NCI-H69 (cell line): Measurements from ENCODE around the gene JUN.

Experiments used
- DNase-seq: peaks from one replicate; lab custom pipeline; 2025; lab: John Stamatoyannopoulos, UW

The JUN gene

DNA sequence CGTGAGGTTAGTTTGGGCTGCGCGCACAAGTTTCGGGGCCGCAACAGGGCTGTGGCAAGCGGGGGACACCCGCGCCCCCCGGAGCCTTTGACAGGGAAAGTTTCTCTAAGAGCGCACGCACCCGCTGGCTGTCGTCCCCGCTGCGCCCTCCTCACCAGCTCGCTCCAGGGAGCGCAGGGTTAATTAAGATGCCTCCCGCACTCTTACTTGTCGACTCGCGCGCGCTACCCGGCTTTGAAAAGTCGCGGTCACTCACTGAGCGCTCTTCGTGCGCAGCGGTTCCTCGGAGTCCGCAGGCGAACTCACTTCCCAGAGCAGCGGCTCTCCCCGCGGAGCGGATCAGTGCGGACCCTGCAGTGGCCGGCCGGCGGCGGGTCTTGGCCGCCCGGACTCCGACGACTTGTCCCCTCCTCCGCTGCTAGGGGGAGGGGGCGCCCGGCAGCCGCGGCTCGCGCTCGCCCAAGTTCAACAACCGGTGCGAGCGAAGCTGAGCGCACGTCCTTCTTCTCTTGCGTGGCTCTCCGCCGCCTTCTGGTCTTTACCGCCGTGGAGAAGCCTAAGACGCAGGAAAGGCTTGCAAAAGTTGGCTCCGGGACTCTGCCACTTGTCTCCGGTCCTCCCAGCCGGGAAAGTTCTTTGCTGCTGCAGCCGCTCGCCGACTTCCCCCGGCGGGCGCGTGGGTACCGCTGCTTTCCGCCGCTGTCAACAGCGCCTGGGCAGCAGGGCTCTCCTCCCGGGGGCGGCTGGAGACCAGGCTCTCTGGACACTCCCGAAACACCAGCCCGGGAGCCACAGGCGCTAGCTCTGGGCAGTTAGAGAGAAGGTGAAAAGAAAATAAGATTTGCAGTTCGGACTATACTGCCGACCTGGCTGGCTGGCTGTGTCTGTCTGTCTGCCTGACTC lies 506 bp downstream of the JUN start:
- peak; percentile 77 for DNase-seq

DNA sequence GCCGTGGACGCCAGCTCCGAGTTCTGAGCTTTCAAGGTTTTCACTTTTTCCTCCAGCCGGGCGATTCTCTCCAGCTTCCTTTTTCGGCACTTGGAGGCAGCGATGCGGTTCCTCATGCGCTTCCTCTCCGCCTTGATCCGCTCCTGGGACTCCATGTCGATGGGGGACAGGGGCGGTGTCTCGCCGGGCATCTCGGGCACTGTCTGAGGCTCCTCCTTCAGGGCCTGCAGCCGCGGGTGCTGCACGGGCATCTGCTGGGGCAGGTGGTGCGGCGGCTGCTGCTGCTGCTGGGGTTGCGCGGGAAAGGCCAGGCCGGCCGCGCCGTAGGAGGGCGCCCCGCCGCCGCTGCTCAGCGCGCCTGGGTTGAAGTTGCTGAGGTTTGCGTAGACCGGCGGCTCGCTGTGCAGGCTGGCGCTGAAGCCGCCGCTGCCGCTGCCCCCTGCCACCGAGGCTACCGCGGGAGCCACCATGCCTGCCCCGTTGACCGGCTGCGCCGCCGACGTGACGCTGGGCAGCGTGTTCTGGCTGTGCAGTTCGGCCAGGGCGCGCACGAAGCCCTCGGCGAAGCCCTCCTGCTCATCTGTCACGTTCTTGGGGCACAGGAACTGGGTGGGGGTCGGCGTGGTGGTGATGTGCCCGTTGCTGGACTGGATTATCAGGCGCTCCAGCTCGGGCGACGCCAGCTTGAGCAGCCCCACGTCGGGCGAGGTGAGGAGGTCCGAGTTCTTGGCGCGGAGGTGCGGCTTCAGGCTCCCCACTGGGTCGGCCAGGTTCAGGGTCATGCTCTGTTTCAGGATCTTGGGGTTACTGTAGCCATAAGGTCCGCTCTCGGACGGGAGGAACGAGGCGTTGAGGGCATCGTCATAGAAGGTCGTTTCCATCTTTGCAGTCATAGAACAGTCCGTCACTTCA lies 1.4 kb downstream of the JUN start:
- peak; percentile 71 for DNase-seq

DNA sequence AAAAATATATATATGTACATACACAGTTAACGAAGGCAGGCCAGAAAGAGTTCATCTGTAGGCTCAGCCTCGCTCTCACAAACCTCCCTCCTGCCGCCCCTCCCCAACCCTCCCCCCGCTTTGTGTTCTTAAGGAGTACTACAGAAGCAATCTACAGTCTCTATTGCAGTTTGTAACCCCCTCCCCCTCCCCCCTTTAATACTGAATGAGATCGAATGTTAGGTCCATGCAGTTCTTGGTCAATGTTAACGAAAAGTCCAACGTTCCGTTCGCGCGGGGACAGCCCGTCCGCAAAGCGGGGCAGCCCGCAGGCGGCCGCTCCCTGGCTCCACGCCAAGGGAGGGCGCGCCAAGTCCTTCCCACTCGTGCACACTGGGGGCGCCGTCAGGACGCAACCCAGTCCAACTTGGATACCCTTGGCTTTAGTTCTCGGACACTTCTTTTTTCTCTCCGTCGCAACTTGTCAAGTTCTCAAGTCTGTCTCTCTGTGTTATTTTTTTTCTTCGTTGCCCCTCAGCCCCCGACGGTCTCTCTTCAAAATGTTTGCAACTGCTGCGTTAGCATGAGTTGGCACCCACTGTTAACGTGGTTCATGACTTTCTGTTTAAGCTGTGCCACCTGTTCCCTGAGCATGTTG lies 2.2 kb downstream of the JUN start:
- peak; percentile 86 for DNase-seq

DNA sequence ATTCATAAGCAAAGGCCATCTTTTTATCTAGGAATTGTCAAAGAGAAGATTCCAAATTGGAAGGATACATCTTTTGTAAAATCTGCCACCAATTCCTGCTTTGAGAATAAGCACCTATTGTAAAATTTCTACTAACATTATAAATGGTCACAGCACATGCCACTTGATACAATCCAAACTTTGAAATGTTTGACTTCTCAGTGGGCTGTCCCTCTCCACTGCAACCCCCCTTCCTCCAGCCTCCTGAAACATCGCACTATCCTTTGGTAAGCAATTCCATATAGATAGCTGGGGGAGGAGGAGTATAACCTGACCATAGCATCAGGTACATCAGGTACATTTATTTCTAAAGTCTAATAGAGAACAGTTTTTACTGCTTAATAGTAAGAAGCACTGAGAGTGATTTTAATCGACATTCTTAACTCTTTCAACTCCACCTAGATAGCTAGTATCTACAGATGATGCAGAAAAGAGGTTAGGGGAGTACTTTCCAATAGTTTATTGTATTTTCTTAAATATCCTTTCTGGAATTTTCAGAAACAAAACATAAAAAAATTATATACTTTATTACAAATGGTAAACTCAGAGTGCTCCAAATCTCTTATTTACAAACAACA lies 2.9 kb downstream of the JUN start:
- DNase-seq, result peak; percentile 68

GRCh38 chr1:58780411-58780810 lies 3.4 kb downstream of the JUN start:
- DNase-seq, result no peak

DNA sequence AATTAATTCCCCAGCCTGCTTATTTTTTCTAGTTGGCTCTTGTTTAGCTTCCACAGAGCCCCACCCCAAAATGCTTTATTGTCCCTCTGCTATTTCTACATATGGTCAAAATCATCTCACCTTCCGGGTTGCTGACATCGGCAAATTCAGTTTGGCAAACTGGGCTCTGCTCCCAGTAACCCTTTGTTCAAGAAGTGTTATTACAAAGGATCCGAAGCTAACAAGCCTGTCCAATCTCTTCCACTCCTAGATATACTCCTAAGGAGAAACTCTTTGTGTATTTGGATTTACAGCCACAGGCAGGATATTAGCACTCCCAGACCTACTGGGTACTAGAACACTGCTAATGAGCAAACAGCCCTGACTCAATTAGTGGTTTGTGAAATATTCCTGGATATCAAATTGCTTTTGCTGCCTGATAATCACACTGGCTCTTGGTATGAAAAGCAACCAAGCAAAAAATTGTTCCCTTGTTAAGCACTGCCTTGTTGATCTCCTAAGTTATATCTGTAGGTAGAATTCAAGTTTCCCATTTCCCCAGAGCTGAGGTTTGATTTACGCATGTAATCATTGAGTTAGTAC lies 4.0 kb downstream of the JUN start:
- peak; percentile 93 for DNase-seq

- DNase-seq, result no peak
These were observed 4.6 kb downstream of the JUN start for GRCh38 chr1:58779059-58779754.

DNA sequence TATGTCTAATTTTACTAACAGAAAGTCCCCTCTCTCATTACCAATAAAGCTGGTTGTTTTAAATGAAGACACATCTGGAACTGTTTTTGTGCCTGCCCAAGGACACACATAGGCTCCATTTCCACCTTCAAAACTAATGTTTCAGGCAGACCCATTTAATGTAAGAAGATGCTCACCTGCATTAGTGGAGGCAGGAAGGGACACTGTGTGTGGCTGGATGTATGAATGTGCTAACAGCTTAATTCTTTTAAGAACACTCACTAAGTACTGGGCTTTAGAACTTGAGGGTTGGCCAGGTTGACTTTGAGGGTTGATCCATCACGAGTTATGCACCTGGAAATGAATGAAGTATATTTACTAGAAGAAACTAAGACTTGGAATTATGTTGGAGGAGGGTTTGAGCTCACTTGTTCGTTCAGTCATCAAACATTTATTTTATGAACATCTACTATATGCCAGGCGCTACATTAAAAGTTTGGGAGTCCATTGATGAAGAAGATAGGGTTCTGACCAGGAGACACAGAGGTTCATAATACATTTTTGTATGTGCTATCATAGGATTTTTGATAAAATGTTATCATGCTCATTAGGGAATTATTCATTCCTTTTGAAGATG lies 5.4 kb downstream of the JUN start:
- no peak for DNase-seq

GRCh38 chr1:58774027-58774426 lies 9.8 kb downstream of the JUN start:
- DNase-seq, result no peak

DNA sequence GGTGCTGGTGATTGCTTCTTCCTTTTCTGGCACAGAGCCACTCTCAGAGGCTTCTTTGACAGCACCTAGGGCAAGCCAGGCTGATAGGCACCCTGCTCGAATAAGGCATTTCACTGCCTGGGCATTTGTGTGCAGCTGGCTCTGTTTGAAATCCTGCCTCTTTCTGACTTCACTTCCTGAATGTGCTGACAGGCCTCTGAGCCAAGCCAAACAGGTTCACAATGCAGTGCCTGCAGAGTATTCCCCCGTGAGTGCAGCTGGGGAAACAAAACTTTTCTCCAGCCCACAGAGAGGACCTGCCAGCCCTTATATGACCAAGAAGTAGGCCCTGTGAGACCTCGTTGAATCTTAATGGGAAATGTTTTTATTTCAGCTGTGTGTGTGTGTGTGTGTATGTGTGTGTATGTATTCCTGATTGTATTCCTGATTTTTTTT lies 10.4 kb downstream of the JUN start:
- peak; percentile 88 for DNase-seq

GRCh38 chr1:58769809-58770320 lies 14.0 kb downstream of the JUN start:
- DNase-seq, result no peak

DNA sequence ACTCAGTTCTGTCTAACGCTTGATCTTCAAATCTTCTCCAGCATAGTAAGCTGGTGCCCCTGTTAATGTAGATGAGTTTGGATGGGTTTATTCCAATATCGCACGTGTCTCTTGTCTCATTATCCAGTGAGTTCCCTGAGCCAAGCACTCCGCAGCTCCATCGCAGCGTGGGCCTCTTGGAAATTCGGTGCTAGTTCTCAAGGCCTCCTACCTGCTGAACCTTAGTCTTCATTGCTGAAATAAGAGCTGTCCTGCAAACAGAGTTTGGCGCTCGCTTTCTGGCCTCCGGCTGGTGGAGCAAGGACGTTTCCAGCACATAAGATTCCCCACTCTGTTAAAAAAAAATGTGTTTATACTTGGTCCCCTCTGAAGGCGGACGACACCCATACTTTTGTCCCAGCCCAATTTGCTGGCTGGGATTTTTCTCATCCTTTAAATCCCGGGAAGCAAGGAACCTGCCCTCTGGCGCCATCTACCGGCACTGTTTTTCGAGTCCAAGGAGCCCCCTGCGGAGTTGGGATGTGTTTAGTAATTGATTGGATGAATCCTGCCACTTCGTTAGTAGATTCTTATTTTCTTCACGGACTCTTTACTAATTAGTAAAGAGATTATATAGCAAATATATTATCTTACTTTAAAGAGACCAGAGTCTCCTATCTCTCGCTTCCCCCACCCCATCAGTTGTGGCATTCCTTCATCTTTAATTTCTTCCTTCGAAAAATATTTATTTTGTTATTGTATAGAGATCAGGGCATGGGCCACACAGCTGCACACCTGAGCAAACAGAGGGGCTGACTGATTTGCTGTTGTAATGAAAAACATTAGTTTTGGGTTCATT lies 14.7 kb downstream of the JUN start:
- peak; percentile 75 for DNase-seq

DNA sequence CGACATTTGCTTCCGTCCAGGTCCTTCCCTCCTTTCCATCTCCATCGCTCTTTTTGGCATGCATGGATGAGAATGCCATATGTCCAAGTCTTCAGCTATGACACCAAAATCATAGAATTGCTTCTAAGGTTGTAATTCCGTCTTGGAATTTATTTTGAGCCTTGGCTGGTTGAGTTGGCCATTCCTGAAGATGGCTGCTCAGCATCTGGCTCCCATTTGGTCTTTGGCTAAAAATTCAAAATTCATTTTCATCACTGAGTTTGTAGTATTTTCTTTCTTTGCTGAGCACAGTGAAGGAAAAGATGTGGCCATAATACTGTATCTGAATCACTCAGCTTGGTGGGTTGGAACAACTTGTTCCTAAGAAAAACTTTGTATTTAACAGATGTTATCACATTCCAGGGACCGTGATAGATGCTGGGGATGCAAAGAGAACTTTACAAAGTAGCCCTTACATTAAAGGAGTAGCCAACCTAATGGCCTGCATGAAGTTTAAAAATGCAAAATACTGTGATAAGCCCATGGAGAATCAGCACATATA lies 15.6 kb downstream of the JUN start:
- no peak for DNase-seq

- no peak for DNase-seq
These were observed 16.7 kb downstream of the JUN start for GRCh38 chr1:58767143-58767542.

GRCh38 chr1:58765441-58765840 lies 18.4 kb downstream of the JUN start:
- DNase-seq, result no peak

DNA sequence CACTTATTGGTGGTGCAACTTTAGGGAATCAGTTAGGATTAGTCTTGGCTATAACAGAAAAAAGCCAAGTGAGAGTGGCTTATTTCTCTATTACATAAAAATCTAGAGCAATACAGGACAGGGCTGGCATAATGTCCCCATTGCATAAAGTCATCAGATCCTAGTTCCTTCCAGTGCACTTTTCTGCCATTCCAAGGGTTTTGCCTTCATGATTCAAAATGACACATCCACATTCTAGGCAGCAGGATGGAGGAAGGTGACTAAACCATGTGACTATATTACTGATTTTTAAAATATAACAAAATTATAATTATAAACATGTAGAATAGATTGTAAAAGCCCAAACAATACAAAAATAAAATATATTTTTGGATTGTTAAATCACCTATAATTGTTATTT lies 18.8 kb downstream of the JUN start:
- no peak for DNase-seq

- DNase-seq, result no peak
These were observed 19.4 kb downstream of the JUN start for GRCh38 chr1:58764294-58764978.

DNA sequence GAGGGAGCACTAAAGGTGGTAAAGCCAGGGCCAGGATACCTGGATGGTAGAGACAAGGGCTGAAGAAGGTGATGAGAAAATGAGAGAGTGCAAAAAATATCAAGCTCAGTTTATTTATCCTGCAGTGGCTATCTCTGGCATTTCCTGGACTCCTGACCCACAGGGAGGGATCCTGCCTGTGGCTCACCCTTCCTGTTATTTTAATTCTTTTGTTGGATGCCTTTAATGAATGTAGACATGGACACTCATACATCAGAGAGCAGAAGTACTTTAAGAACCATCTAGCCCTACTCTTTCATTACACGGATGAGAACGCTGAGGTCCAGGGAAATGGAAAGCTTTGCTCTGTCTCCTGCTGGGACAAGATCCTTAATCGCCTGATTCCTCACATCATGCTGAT lies 20.6 kb downstream of the JUN start:
- no peak for DNase-seq
